ENCODE data around the gene PHF13. TPM values are rescaled to one million over a fixed set of nuclear protein-coding genes. Genes with fewer than 3 reads are reported as not detected.
A peak's percentile ranks its signal among the peaks of the same experiment; 100 is the strongest.

PHF13 gene
- total and polyA plus RNA-seq, 9 of the 15 experiments (the other 6 are each of a cell fraction or from before 2014, with no cell fraction given): 1.8 to 36.1 (median 11.7) TPM

- TF ChIP-seq CHD4 (IDR thresholded peaks at IDR 0.05; ENCODE audit: insufficient read depth, insufficient replicate concordance, low read depth, low read length, poor library complexity, severe bottlenecking) (peak; percentile 17), TBP (optimal IDR thresholded peaks at IDR 0.05; ENCODE audit: low read depth, low read length) (no peak), PRDM10 (IDR thresholded peaks at IDR 0.05; ENCODE audit: partially characterized antibody) (no peak), HNRNPUL1 (IDR thresholded peaks at IDR 0.05; ENCODE audit: low read length) (no peak), SMARCA5 (IDR thresholded peaks at IDR 0.05) (no peak), E2F5 (CRISPR knock-in tag; IDR thresholded peaks at IDR 0.05) (no peak), ZMIZ1 (IDR thresholded peaks at IDR 0.05; ENCODE audit: low read depth in 2 of 2, low read length in 2 of 2) (no peak), CBX3 (IDR thresholded peaks at IDR 0.05; ENCODE audit: borderline replicate concordance in 1 of 2, low read length in 2 of 2) (no peak), ZNF431 (CRISPR knock-in tag; IDR thresholded peaks at IDR 0.05) (no peak), RAD51 (IDR thresholded peaks at IDR 0.05; ENCODE audit: borderline replicate concordance, low read depth) (no peak), FIP1L1 (IDR thresholded peaks at IDR 0.05; ENCODE audit: low read depth, low read length, poor library complexity, severe bottlenecking) (no peak), RCOR1 (IDR thresholded peaks at IDR 0.05; ENCODE audit: borderline replicate concordance in 1 of 2, low read depth in 2 of 2, low read length in 2 of 2) (no peak), CREB3 (tag; conservative IDR thresholded peaks at IDR 0.05; ENCODE audit: low read depth) (no peak), E2F8 (IDR thresholded peaks at IDR 0.05; ENCODE audit: low read depth, partially characterized antibody) (no peak)
Measured at GRCh38 chr1:6603238-6603914, 10.2 kb upstream of the PHF13 start (continued).

Measured in K562 (cell line).